ENCODE measurements around the gene MAP6. TPM values are rescaled to one million over a fixed set of nuclear protein-coding genes. Genes with fewer than 3 reads are reported as not detected.

MAP6 gene
- total RNA-seq, 1 experiment from 2014 or later: 22.8 TPM

GRCh38 chr11:75644946-75645345 is 23.9 kb downstream of the MAP6 start:
- Histone ChIP-seq H3K9me3 (no peaks in the 10 kb centered on the region), H3K27me3 (replicated peaks; ENCODE audit: control insufficient read depth, insufficient read depth, low read length) (no peaks in the 10 kb centered on the region), H3K36me3 (ENCODE audit: control insufficient read depth, insufficient read depth, low read length) (no peaks in the 10 kb centered on the region), H3K4me3 (ENCODE audit: low read depth, low read length) (no peak overlapping the region), H3K4me1 (peaks cover 65% of the 10 kb centered on the region)
- Mint-ChIP-seq H3K4me1 (ENCODE audit: low read depth, unreplicated experiment) (peaks cover 52% of the 10 kb centered on the region), H3K9me3 (ENCODE audit: unreplicated experiment) (no peaks in the 10 kb centered on the region), H3K27ac (ENCODE audit: unreplicated experiment) (peak overlapping the region; percentile 21), H3K36me3 (ENCODE audit: insufficient read depth, unreplicated experiment) (no peaks in the 10 kb centered on the region), H3K27me3 (ENCODE audit: insufficient read depth, unreplicated experiment) (no peaks in the 10 kb centered on the region), H3K4me3 (ENCODE audit: unreplicated experiment) (no peak overlapping the region)
- intact Hi-C loops (cut with micrococcal nuclease; ENCODE audit: unreplicated experiment): loop anchor here (1.0 to 5.0 kb wide), 3 partner anchors 8 to 98 kb away; no protein-coding TSS in a partner anchor
- no peak for TF ChIP-seq CTCF (IDR thresholded peaks at IDR 0.05; ENCODE audit: insufficient read depth in 1 of 2, low read depth in 1 of 2, low read length in 1 of 2, severe bottlenecking in 1 of 2, unreplicated experiment in 1 of 2)
- ChIA-PET POLR2A (no interaction called here), CTCF (interaction anchor here (1.0 to 1.8 kb wide), 2 partner anchors 9 to 47 kb away, joined by 3 to 6 read pairs; no protein-coding TSS in a partner anchor)
- peak in 1 of 2 experiments; percentile 60 for DNase-seq
- no TSS peak for BruUV-seq (replicated peaks)

- TF ChIP-seq CTCF (IDR thresholded peaks at IDR 0.05; ENCODE audit: insufficient read depth in 1 of 2, low read depth in 1 of 2, low read length in 1 of 2, severe bottlenecking in 1 of 2, unreplicated experiment in 1 of 2): no peak
- H3K9me3 Mint-ChIP-seq (ENCODE audit: unreplicated experiment): no peaks in the 10 kb centered on the region
- H3K27me3 Mint-ChIP-seq (ENCODE audit: insufficient read depth, unreplicated experiment): no peaks in the 10 kb centered on the region
- peaks cover 57% of the 10 kb centered on the region for H3K4me1 Mint-ChIP-seq (ENCODE audit: low read depth, unreplicated experiment)
- Histone ChIP-seq H3K4me1 (peaks cover 70% of the 10 kb centered on the region), H3K4me3 (ENCODE audit: low read depth, low read length) (no peak overlapping the region), H3K36me3 (ENCODE audit: control insufficient read depth, insufficient read depth, low read length) (no peaks in the 10 kb centered on the region), H3K9me3 (no peaks in the 10 kb centered on the region), H3K27me3 (replicated peaks; ENCODE audit: control insufficient read depth, insufficient read depth, low read length) (no peaks in the 10 kb centered on the region)
- POLR2A ChIA-PET: no interaction called here
- no peak overlapping the region for H3K27ac Mint-ChIP-seq (ENCODE audit: unreplicated experiment)
- BruUV-seq (replicated peaks): no TSS peak
- no peak overlapping the region for H3K4me3 Mint-ChIP-seq (ENCODE audit: unreplicated experiment)
- intact Hi-C loops (cut with micrococcal nuclease; ENCODE audit: unreplicated experiment): no loop called here
- DNase-seq: no peak
- H3K36me3 Mint-ChIP-seq (ENCODE audit: insufficient read depth, unreplicated experiment): no peaks in the 10 kb centered on the region
- CTCF ChIA-PET: interaction anchor here (1.0 to 1.8 kb wide), 3 partner anchors 8 to 142 kb away, joined by 3 to 6 read pairs (median 3); no protein-coding TSS in a partner anchor
Observed at GRCh38 chr11:75644370-75644769, 24.5 kb downstream of the MAP6 start.

- CTCF ChIA-PET: no interaction called here
- Mint-ChIP-seq H3K4me3 (ENCODE audit: unreplicated experiment) (no peak overlapping the region), H3K27ac (ENCODE audit: unreplicated experiment) (no peak overlapping the region), H3K27me3 (ENCODE audit: insufficient read depth, unreplicated experiment) (no peaks in the 10 kb centered on the region), H3K36me3 (ENCODE audit: insufficient read depth, unreplicated experiment) (no peaks in the 10 kb centered on the region), H3K4me1 (ENCODE audit: low read depth, unreplicated experiment) (peaks cover 48% of the 10 kb centered on the region), H3K9me3 (ENCODE audit: unreplicated experiment) (no peaks in the 10 kb centered on the region)
- H3K36me3 ChIP-seq (ENCODE audit: control insufficient read depth, insufficient read depth, low read length): no peaks in the 10 kb centered on the region
- intact Hi-C loops (cut with micrococcal nuclease; ENCODE audit: unreplicated experiment): no loop called here
- POLR2A ChIA-PET: no interaction called here
- no peaks in the 10 kb centered on the region for H3K9me3 ChIP-seq
- peaks cover 62% of the 10 kb centered on the region for H3K4me1 ChIP-seq
- no peak overlapping the region for H3K4me3 ChIP-seq (ENCODE audit: low read depth, low read length)
- no peak for DNase-seq
- no TSS peak for BruUV-seq (replicated peaks)
- H3K27me3 ChIP-seq (replicated peaks; ENCODE audit: control insufficient read depth, insufficient read depth, low read length): no peaks in the 10 kb centered on the region
- no peak for TF ChIP-seq CTCF (IDR thresholded peaks at IDR 0.05; ENCODE audit: insufficient read depth in 1 of 2, low read depth in 1 of 2, low read length in 1 of 2, severe bottlenecking in 1 of 2, unreplicated experiment in 1 of 2)
Observed at GRCh38 chr11:75642402-75643113, 26.3 kb downstream of the MAP6 start.

Measured in Caco-2 (cell line).